Psoas muscle (tissue), 8 donors: ENCODE data around the gene ZNF547. TPM values are rescaled to one million over a fixed set of nuclear protein-coding genes. Genes with fewer than 3 reads are reported as not detected.

Experiments
- ATAC-seq, 4 donors: fragments of 200-7000 bp; cut with Tn5 transposase; one replicate each; pipeline ENCODE4 v1.9.1; 2020; ENCODE audit warnings: moderate library complexity in 3 of 4, mild to moderate bottlenecking in 2 of 4
- DNase-seq, 2 donors: peaks; one replicate each; pipeline ENCODE4 v3.0.0-alpha.2; 2020
- H3K27ac ChIP-seq: fragments of 200-600 bp; one replicate; pipeline ENCODE4 v1.8.0; 2022
- H3K27me3 ChIP-seq, 3 donors: fragments of 200-600 bp in 1 of 3; one replicate each; pipeline versions ENCODE4 v1.6.1 to v1.8.0; 2013 to 2022; ENCODE audit warnings: low read length in 2 of 3, mild to moderate bottlenecking in 2 of 3, moderate library complexity in 1 of 3; ENCODE audit not compliant: insufficient read depth in 3 of 3
- H3K36me3 ChIP-seq, 2 donors: fragments of 200-600 bp in 1 of 2; one replicate each; pipeline versions ENCODE4 v1.6.1 to v1.8.0; 2013 to 2022; ENCODE audit warnings: low read depth in 1 of 2, mild to moderate bottlenecking in 1 of 2, moderate library complexity in 1 of 2; ENCODE audit not compliant: insufficient read depth in 1 of 2
- H3K4me1 ChIP-seq: fragments of 200-600 bp; one replicate; pipeline ENCODE4 v1.8.0; 2022
- H3K4me3 ChIP-seq: fragments of 200-600 bp; one replicate; pipeline ENCODE4 v1.8.0; 2022; ENCODE audit warnings: mild to moderate bottlenecking
- H3K9me3 ChIP-seq: fragments of 200-600 bp; one replicate; pipeline ENCODE4 v1.8.0; 2022
- CTCF ChIP-seq: fragments of 200-600 bp; IDR thresholded peaks from one replicate; pipeline ENCODE4 v1.8.0; 2022; ENCODE audit warnings: antibody characterized with exemption
- WGBS, 3 donors: extraction: QIAGEN DNeasy Blood & Tissue Kit; methylation state at CpG; one replicate each; pipeline versions ENCODE4 v1.1.6 to v1.1.7; 2013; 5-methylcytosine and 5-hydroxymethylcytosine counted together
- intact Hi-C, 2 donors: fragments of 100-400 bp; cut with DNase I; formaldehyde crosslinking; loops; one replicate each; pipeline versions ENCODE4 v1.11.0 to v1.14.2; 2022
- polyA plus RNA-seq, 3 donors: library from polyadenylated mRNA; stranded (reverse); fragments of 200-250 nt; gene quantifications; one replicate each; pipeline ENCODE4 v1.2.3, GENCODE V29; 2013
- total RNA-seq, 4 donors: library from RNA; stranded (reverse); fragmentation: NEBNext Ultra II Directional in 2 of 4; extraction: Animal tissue kit (Norgen Biotek cat#: 25700) in 2 of 4; gene quantifications; one replicate each; pipeline versions ENCODE4 v1.2.1 to v1.2.4, GENCODE V29; 2021 to 2023
- donor health status: healthy with polysubstance abuse.
- donor health status: DM: no; HTN: no; CAD: no; lungs with moderate emphysema.
- donor health status: Bipolar disorder and iron deficiency.
- donor health status: healthy.
- donor health status: DM: yes; HTN: yes; CAD: no.
- donor health status: DM: no; HTN: no; CAD: no.
- donor health status: DM: no; HTN: no; CAD: no.
- donor health status: DM: yes; HTN: yes; CAD: no.

ZNF547 gene
- total and polyA plus RNA-seq, 7 donors: 0.80 to 3.3 (median 1.4) TPM

- intact Hi-C loops: no loop called here
- Histone ChIP-seq H3K9me3 (peaks cover 18% of the 10 kb centered on the region), H3K4me1 (peaks cover 7% of the 10 kb centered on the region), H3K4me3 (no peak overlapping the region), H3K27me3 (no peaks in the 10 kb centered on the region), H3K36me3 (peaks cover 24 to 56% of the 10 kb centered on the region in 2 donors), H3K27ac (no peak overlapping the region)
- ATAC-seq (no peak), DNase-seq (no peak)
- TF ChIP-seq CTCF: no peak
- WGBS, 3 donors: 95 to 98% (median 97%) methylated on average over 5 of the region's 5 CpGs
Observed at GRCh38 chr19:57357406-57357805, 5.9 kb upstream of the ZNF547 start.

- no peak for ATAC-seq
- Histone ChIP-seq H3K4me3 (no peak overlapping the region), H3K36me3 (peaks cover 21 to 49% of the 10 kb centered on the region in 2 donors), H3K27me3 (no peaks in the 10 kb centered on the region), H3K9me3 (peaks cover 18% of the 10 kb centered on the region), H3K27ac (no peak overlapping the region), H3K4me1 (no peaks in the 10 kb centered on the region)
- TF ChIP-seq CTCF: no peak
- intact Hi-C loops: no loop called here
- DNase-seq: no peak
Observed at GRCh38 chr19:57359300-57359699, 4.1 kb upstream of the ZNF547 start.

GRCh38 chr19:57362419-57362818 lies 932 bp upstream of the ZNF547 start:
- intact Hi-C loops: no loop called here
- no peaks in the 10 kb centered on the region for H3K27me3 ChIP-seq
- no peaks in the 10 kb centered on the region for H3K4me1 ChIP-seq
- DNase-seq: no peak
- peaks cover 7 to 34% of the 10 kb centered on the region in 2 donors for H3K36me3 ChIP-seq
- peaks cover 4% of the 10 kb centered on the region for H3K9me3 ChIP-seq
- H3K27ac ChIP-seq: peak overlapping the region; percentile 98
- peak overlapping the region; percentile 91 for H3K4me3 ChIP-seq
- peak in 1 of 4 donors; percentile 2 for ATAC-seq
- no peak for TF ChIP-seq CTCF
- 65 to 72% (median 65%) methylated on average over 2 of the region's 2 CpGs for WGBS, 3 donors

GRCh38 chr19:57363688-57364181 lies 384 bp downstream of the ZNF547 start:
- no peak for TF ChIP-seq CTCF
- ATAC-seq: peak; percentile 10 to 33 (median 18)
- DNase-seq: peak in 1 of 2 donors; percentile 56
- intact Hi-C loops: loop anchor here in 1 of 2 donors (1.0 kb wide), 1 partner anchor 83 kb away; the partner anchor contains the start of gene ZNF460
- Histone ChIP-seq H3K27ac (peak overlapping the region; percentile 98), H3K27me3 (no peaks in the 10 kb centered on the region), H3K4me1 (no peaks in the 10 kb centered on the region), H3K9me3 (no peaks in the 10 kb centered on the region), H3K4me3 (peak overlapping the region; percentile 91), H3K36me3 (peaks cover 2 to 20% of the 10 kb centered on the region in 2 donors)
- 0% methylated on average over 14 to 18 of the region's 18 CpGs for WGBS, 3 donors

GRCh38 chr19:57366776-57367175 lies 3.4 kb downstream of the ZNF547 start:
- H3K27ac ChIP-seq: peak overlapping the region; percentile 76
- no peak overlapping the region for H3K4me3 ChIP-seq
- ATAC-seq (peak in 3 of 4 donors; percentile 27 to 34 (median 31)), DNase-seq (no peak)
- no peaks in the 10 kb centered on the region for H3K27me3 ChIP-seq
- intact Hi-C loops: loop anchor here in 1 of 2 donors (2.0 kb wide), 1 partner anchor 22 kb away; the partner anchor contains the start of gene ZNF548
- H3K36me3 ChIP-seq: peaks cover 0 to 26% of the 10 kb centered on the region in 2 donors
- 31 to 71% (median 44%) methylated on average over 2 of the region's 2 CpGs for WGBS, 3 donors
- no peaks in the 10 kb centered on the region for H3K4me1 ChIP-seq
- no peak for TF ChIP-seq CTCF
- H3K9me3 ChIP-seq: no peaks in the 10 kb centered on the region
